HepG2 (cell line): ENCODE data around the gene PCDHGB1. TPM values are rescaled to one million over a fixed set of nuclear protein-coding genes. Genes with fewer than 3 reads are reported as not detected.
A peak's percentile ranks its signal among the peaks of the same experiment; 100 is the strongest.

Experiments
- AGO2 ChIP-seq: fragments of 200-400 bp; formaldehyde crosslinking; optimal IDR thresholded peaks from 2 replicates; pipeline ENCODE3; 2017; ENCODE audit warnings: mild to moderate bottlenecking, low read depth, low read length, moderate library complexity
- GTF3A ChIP-seq: sonication (generic); formaldehyde crosslinking; conservative IDR thresholded peaks from 2 replicates; pipeline ENCODE4 v1.4.0; 2020; ENCODE audit warnings: mild to moderate bottlenecking, missing genetic modification reagents
- HDAC2 ChIP-seq: sonication (generic); formaldehyde crosslinking; IDR thresholded peaks from 2 replicates; pipeline ENCODE4 v1.4.0; 2020; ENCODE audit warnings: missing genetic modification reagents
- HES4 ChIP-seq: sonication (generic); formaldehyde crosslinking; IDR thresholded peaks from 2 replicates; pipeline ENCODE4 v1.9.0; 2021; ENCODE audit warnings: mild to moderate bottlenecking, missing genetic modification reagents, borderline replicate concordance
- HMGA1 ChIP-seq: sonication (generic); formaldehyde crosslinking; conservative IDR thresholded peaks from 2 replicates; pipeline ENCODE4 v1.4.0; 2020; ENCODE audit warnings: missing genetic modification reagents
- HNRNPUL1 ChIP-seq: fragments of 200-400 bp; formaldehyde crosslinking; IDR thresholded peaks from 2 replicates; pipeline ENCODE4 v1.6.1; 2017; ENCODE audit warnings: low read depth, mild to moderate bottlenecking, low read length, moderate library complexity
- JDP2 ChIP-seq: sonication (generic); formaldehyde crosslinking; IDR thresholded peaks from 2 replicates; pipeline ENCODE4 v1.8.1; 2022; ENCODE audit warnings: missing genetic modification reagents, borderline replicate concordance
- KDM3A ChIP-seq: IDR thresholded peaks from 2 replicates; pipeline ENCODE4 v1.6.1; 2018; ENCODE audit warnings: low read depth, missing compliant biosample characterization
- NCOA1 ChIP-seq: sonication (generic); formaldehyde crosslinking; IDR thresholded peaks from 2 replicates; pipeline ENCODE4 v1.9.0; 2021; ENCODE audit warnings: missing genetic modification reagents
- PCBP1 ChIP-seq: fragments of 200-400 bp; formaldehyde crosslinking; IDR thresholded peaks from 2 replicates; pipeline ENCODE4 v1.6.1; 2017; ENCODE audit warnings: mild to moderate bottlenecking, low read depth, low read length, borderline replicate concordance
- PPARG ChIP-seq: conservative IDR thresholded peaks from 2 replicates; pipeline ENCODE4 v1.6.1; 2016; ENCODE audit warnings: missing biosample characterization, missing genetic modification reagents
- SMYD3 ChIP-seq: sonication (generic); formaldehyde crosslinking; IDR thresholded peaks from 2 replicates; pipeline ENCODE4 v1.8.1; 2023; ENCODE audit warnings: mild to moderate bottlenecking, missing genetic modification reagents
- TEAD2 ChIP-seq: sonication (generic); formaldehyde crosslinking; IDR thresholded peaks from 2 replicates; pipeline ENCODE4 v1.9.0; 2021; ENCODE audit warnings: missing genetic modification reagents
- TEAD3 ChIP-seq: optimal IDR thresholded peaks from 2 replicates; pipeline ENCODE3; 2016; ENCODE audit warnings: borderline replicate concordance
- ZBTB38 ChIP-seq: sonication (generic); formaldehyde crosslinking; IDR thresholded peaks from 2 replicates; pipeline ENCODE4 v1.5.1; 2020; ENCODE audit warnings: mild to moderate bottlenecking, missing genetic modification reagents
- ZNF10 ChIP-seq: sonication (generic); formaldehyde crosslinking; IDR thresholded peaks from 2 replicates; pipeline ENCODE4 v1.4.0; 2020; ENCODE audit warnings: mild to moderate bottlenecking, low read depth, missing genetic modification reagents, borderline replicate concordance
- ZNF138 ChIP-seq: sonication (generic); formaldehyde crosslinking; IDR thresholded peaks from 2 replicates; pipeline ENCODE4 v1.5.0; 2020; ENCODE audit warnings: mild to moderate bottlenecking, low read depth, missing genetic modification reagents
- ZNF20 ChIP-seq: sonication (generic); formaldehyde crosslinking; IDR thresholded peaks from 2 replicates; pipeline ENCODE4 v1.4.0; 2020; ENCODE audit warnings: mild to moderate bottlenecking, moderate library complexity, missing genetic modification reagents
- ZNF260 ChIP-seq: sonication (generic); formaldehyde crosslinking; IDR thresholded peaks from 2 replicates; pipeline ENCODE4 v1.4.0; 2020; ENCODE audit warnings: missing genetic modification reagents, low read depth, mild to moderate bottlenecking, borderline replicate concordance
- ZNF34 ChIP-seq: sonication (generic); formaldehyde crosslinking; IDR thresholded peaks from 2 replicates; pipeline ENCODE4 v1.4.0; 2020; ENCODE audit warnings: mild to moderate bottlenecking, missing genetic modification reagents, borderline replicate concordance
- ZNF558 ChIP-seq: sonication (generic); formaldehyde crosslinking; IDR thresholded peaks from 2 replicates; pipeline ENCODE4 v1.9.0; 2022; ENCODE audit warnings: mild to moderate bottlenecking, missing genetic modification reagents, borderline replicate concordance
- ZNF589 ChIP-seq: sonication (generic); formaldehyde crosslinking; conservative IDR thresholded peaks from 2 replicates; pipeline ENCODE4 v1.8.0; 2022; ENCODE audit warnings: mild to moderate bottlenecking, moderate library complexity, missing genetic modification reagents
- ZNF768 ChIP-seq: sonication (generic); formaldehyde crosslinking; IDR thresholded peaks from 2 replicates; pipeline ENCODE4 v1.4.0; 2020; ENCODE audit warnings: missing genetic modification reagents
- polyA plus RNA-seq, 8 experiments: library from polyadenylated mRNA; depleted of rRNA in 3 of 8; stranded (reverse) in 7 of 8; unstranded in 1 of 8; fragments of >200 nt; fragmentation: Illumina TruSeq in 4 of 8; extraction: Trizol in 4 of 8; gene quantifications; 2 replicates each; pipeline versions ENCODE4 v1.2.1 to v1.2.3, GENCODE V29; 2011 to 2016; ENCODE audit warnings: low read depth in 4 of 8, missing spikeins in 1 of 8, mixed read lengths in 1 of 8; ENCODE audit not compliant: insufficient read depth in 1 of 8
- total RNA-seq, 5 experiments: library from RNA; depleted of rRNA; stranded (reverse); fragments of >200 nt; fragmentation: Illumina TruSeq; extraction: Trizol; gene quantifications; 2 replicates each; pipeline ENCODE4 v1.2.3, GENCODE V29; 2016; ENCODE audit warnings: low read depth in 1 of 5
- TF ChIP-seq, protein P1 (sequence below): sonication (generic); formaldehyde crosslinking; IDR thresholded peaks from 2 replicates; pipeline ENCODE4 v1.5.0; 2020; ENCODE audit warnings: mild to moderate bottlenecking, missing genetic modification reagents, borderline replicate concordance
- TF ChIP-seq, protein P2 (sequence below): sonication (generic); formaldehyde crosslinking; IDR thresholded peaks from 2 replicates; pipeline ENCODE4 v1.4.0; 2020; ENCODE audit warnings: missing genetic modification reagents
- TF ChIP-seq, protein P3 (sequence below): sonication (generic); formaldehyde crosslinking; IDR thresholded peaks from 2 replicates; pipeline ENCODE4 v1.4.0; 2020; ENCODE audit warnings: mild to moderate bottlenecking, missing genetic modification reagents
- TF ChIP-seq, protein P4 (sequence below): IDR thresholded peaks from 2 replicates; pipeline ENCODE4 v1.6.1; 2012; ENCODE audit warnings: inconsistent platforms

Gene PCDHGB1
- total and polyA plus RNA-seq, 2 of the 13 experiments (the other 11 are each of a cell fraction or from before 2014, with no cell fraction given) = 1.0 to 2.6 TPM

DNA sequence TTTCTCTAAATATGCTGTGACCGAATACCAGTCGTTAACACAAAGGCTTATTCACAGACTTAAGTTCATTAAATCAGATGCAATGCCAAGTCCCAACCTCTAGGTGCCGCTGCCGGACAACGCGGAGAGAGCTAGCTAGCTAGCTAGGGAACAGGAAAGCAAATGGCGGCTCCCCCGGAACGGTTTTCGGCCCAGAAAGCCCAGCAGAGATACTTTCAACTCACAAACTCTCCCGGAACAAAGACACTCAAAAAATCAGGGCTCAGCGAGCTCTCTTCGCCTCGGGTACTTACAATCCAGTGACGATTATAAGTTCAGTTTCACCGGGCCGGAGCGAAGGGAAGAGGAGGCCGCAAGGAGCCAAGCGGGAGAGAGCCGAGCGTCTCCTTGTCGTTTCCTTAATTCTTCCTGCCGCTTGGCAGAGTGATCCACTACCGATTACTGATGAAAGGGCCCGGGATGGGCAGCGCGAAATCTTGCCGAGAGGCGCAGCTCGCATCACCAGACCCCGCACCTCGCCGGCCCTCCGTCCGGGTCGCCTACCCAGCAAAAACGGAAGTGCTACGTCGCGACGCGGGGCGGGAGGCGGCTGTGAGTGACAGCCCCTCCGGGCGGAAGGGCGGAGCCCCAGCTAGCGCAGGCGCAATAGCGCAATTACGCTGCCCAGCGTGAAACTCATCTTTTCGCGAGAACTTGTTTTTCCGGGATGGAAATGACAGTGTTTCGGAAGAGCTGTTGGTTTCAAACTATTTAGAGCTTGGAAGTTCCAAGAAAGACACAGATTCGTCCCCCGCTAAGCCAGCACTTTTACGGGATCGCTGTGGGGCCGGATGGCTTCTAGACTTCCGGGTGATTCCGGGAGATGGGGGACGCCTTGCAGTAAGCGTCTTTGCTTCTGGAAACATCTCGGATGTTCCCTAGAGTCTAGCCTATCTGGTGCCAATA lies 29.4 kb upstream of the PCDHGB1 start, which contains the start of gene TAF7 (continued):
- TF ChIP-seq, protein P1, sequence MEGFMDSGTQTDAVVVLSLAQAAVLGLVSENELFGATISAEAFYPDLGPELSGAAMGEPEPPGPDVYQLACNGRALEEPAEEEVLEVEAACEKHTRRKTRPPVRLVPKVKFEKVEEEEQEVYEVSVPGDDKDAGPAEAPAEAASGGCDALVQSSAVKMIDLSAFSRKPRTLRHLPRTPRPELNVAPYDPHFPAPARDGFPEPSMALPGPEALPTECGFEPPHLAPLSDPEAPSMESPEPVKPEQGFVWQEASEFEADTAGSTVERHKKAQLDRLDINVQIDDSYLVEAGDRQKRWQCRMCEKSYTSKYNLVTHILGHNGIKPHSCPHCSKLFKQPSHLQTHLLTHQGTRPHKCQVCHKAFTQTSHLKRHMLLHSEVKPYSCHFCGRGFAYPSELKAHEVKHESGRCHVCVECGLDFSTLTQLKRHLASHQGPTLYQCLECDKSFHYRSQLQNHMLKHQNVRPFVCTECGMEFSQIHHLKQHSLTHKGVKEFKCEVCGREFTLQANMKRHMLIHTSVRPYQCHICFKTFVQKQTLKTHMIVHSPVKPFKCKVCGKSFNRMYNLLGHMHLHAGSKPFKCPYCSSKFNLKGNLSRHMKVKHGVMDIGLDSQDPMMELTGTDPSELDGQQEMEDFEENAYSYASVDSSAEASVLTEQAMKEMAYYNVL (CRISPR knock-in tag) = no peak
- TF ChIP-seq HNRNPUL1 (no peak), HDAC2 (no peak), SMYD3 (CRISPR knock-in tag) (no peak), TEAD2 (CRISPR knock-in tag) (no peak), TEAD3 (CRISPR knock-in tag) (no peak), ZBTB38 (CRISPR knock-in tag) (peak; percentile 77), NCOA1 (peak; percentile 66; the same call in 1 of the 2 replicates), ZNF20 (CRISPR knock-in tag) (peak; percentile 62; the same call in 1 of the 2 replicates), ZNF138 (CRISPR knock-in tag) (no peak; the same call in 1 of the 2 replicates), PPARG (CRISPR knock-in tag) (no peak), HMGA1 (no peak), JDP2 (CRISPR knock-in tag) (no peak), ZNF34 (no peak), ZNF768 (CRISPR knock-in tag) (peak; percentile 61; the same call in 1 of the 2 replicates), ZNF558 (CRISPR knock-in tag) (peak; percentile 78; the same call in 1 of the 2 replicates), PCBP1 (0 out of 2 replicates have a peak, but pooled peaks have one; percentile 53), GTF3A (CRISPR knock-in tag) (no peak), ZNF589 (peak; percentile 93), ZNF260 (CRISPR knock-in tag) (no peak), HES4 (no peak), ZNF10 (no peak), KDM3A (CRISPR knock-in tag) (0 out of 2 replicates have a peak, but pooled peaks have one; percentile 41), AGO2 (peak; percentile 28)
- TF ChIP-seq, protein P2, sequence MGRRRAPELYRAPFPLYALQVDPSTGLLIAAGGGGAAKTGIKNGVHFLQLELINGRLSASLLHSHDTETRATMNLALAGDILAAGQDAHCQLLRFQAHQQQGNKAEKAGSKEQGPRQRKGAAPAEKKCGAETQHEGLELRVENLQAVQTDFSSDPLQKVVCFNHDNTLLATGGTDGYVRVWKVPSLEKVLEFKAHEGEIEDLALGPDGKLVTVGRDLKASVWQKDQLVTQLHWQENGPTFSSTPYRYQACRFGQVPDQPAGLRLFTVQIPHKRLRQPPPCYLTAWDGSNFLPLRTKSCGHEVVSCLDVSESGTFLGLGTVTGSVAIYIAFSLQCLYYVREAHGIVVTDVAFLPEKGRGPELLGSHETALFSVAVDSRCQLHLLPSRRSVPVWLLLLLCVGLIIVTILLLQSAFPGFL (CRISPR knock-in tag) = no peak
- TF ChIP-seq, protein P3, sequence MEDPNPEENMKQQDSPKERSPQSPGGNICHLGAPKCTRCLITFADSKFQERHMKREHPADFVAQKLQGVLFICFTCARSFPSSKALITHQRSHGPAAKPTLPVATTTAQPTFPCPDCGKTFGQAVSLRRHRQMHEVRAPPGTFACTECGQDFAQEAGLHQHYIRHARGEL (CRISPR knock-in tag) = no peak
- TF ChIP-seq, protein P4, sequence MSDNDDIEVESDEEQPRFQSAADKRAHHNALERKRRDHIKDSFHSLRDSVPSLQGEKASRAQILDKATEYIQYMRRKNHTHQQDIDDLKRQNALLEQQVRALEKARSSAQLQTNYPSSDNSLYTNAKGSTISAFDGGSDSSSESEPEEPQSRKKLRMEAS = peak; percentile 76
